Stimulated activated CD4-positive, alpha-beta T cell treated with anti-CD3 and anti-CD28 coated beads, TNF-alpha, amount 100 ng/mL, for 1 hour (primary cell): Measurements from ENCODE around the gene CTPS2.

Source experiments
- DNase-seq, 3 donors: peaks; one replicate each; pipeline ENCODE4 v3.0.0-alpha.2; 2020; ENCODE audit warnings: low read depth in 3 of 3, low spot score in 1 of 3

Gene CTPS2

GRCh38 chrX:16573781-16574180 lies 138.7 kb downstream of the CTPS2 start:
- no peak for DNase-seq

GRCh38 chrX:16567681-16568080 lies 144.8 kb downstream of the CTPS2 start:
- no peak for DNase-seq

DNA sequence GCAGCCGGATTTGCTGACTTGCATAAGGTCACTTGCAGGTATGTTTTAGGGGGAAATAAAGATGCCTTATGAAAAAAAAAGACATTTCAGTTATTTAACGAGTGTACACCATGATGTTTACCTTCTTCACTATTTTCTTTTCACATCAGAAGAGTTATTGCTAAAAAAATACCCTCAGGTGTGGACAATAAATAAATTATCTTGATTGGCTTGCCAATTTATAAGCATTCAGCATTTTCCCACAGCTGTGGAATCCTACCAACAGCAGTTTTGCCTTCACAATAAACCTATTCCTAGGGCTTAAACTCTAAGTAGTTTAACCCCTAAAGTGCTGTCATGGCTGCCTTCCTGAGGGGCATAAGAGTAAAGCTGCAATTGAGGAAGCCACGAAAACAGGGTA lies 145.9 kb downstream of the CTPS2 start:
- no peak for DNase-seq

DNA sequence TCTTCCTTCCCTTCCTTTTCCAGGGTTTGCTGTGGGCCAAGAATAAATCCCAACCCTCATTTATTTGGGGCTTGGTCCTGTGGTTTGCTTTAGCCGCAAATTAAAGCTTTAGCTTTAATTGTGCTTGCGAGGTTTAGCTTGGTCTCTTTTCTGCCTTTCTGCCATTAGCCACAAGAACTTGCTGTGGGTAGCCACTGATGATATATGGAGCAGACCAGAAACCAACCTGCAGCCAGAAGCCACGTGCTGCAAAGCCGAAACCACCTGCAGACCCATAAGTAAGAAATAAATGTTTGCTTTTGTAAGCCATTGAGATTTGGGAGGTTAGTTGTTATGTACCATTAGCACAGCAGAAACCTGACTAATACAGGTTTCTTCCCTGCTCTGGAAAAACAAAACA lies 152.3 kb downstream of the CTPS2 start:
- no peak for DNase-seq

DNA sequence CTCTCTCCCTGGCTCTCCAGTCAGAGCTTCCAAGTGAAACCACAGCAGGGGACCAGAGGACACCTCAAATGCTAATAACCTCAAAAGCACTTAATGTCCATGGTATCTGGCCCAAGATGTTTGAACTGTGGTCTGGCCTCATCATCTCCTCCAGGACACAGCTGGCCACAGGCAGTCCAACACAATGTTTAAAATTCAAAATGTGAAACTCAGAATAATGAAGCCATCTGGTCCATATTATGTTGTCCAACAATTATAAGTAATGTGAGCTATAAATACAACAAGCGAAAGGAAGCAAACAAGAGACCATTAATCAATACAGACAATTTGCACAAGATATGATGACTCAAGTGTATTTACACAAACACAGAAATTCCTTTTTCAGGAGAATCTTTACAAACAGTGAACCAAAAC lies 153.3 kb downstream of the CTPS2 start:
- no peak for DNase-seq

GRCh38 chrX:16558489-16558888 lies 154.0 kb downstream of the CTPS2 start:
- no peak for DNase-seq

GRCh38 chrX:16552546-16552945 lies 159.9 kb downstream of the CTPS2 start:
- DNase-seq: no peak

GRCh38 chrX:16547644-16548043 lies 164.8 kb downstream of the CTPS2 start:
- DNase-seq: no peak

DNA sequence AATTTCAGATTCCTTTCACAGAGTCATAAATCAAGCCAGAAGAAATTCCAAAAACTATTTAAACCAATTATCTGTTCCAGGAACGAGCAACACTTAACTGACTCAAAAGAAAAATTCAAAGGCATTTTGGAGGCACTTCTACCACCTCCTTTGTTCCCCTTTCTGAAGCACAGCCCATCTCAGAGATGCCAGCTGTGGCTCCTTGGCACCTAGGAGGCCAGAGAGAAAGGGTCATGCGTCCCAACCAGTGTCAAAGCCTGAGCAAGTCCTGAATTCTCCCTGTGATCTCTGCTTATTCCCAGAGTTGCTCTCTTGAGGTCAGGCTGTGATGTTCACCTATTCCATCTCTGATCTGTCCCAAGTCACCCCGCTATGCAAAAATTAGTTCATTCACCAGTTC lies 167.5 kb downstream of the CTPS2 start:
- DNase-seq: no peak
